Endothelial cell of umbilical vein (primary cell): ENCODE measurements around the gene AMN. TPM values are rescaled to one million over a fixed set of nuclear protein-coding genes. Genes with fewer than 3 reads are reported as not detected.

ENCODE experiments used
- BruUV-seq: library from RNA; stranded (reverse); fragments of 400-500 nt; replicated peaks from 2 replicates; lab custom pipeline; 2021; lab: Mats Ljungman, UMichigan
- CTCF ChIA-PET: fragments of 300-600, 350-600 bp; sonication (Branson Sonifier 250); formaldehyde crosslinking; loops from one replicate; lab custom pipeline; 2021; ENCODE audit warnings: antibody characterized with exemption, inconsistent platforms; lab: Charles Lee
- POLR2A ChIA-PET: fragments of 300-600, 350-600 bp; sonication (Branson Sonifier 250); formaldehyde crosslinking; loops from one replicate; lab custom pipeline; 2021; ENCODE audit warnings: antibody characterized with exemption, inconsistent platforms; lab: Charles Lee
- DNase-seq: peaks from one replicate; pipeline ENCODE4 v3.0.0-alpha.2; 2011; ENCODE audit warnings: low read depth, low spot score
- FAIRE-seq: peaks from 2 replicates; lab custom pipeline; 2011; peaks lifted over from hg19 to GRCh38; lab: Jason Lieb, UNC
- H2AFZ ChIP-seq: 2 replicates; pipeline ENCODE4 v1.6.0; 2012; ENCODE audit warnings: low read depth, low read length, control low read depth, inconsistent platforms
- H3K27ac ChIP-seq: 2 replicates; pipeline ENCODE4 v1.5.1; 2011; ENCODE audit warnings: low read depth, mild to moderate bottlenecking, control low read depth, low read length, moderate library complexity; ENCODE audit not compliant: insufficient read depth
- H3K27me3 ChIP-seq, 2 experiments: 2 replicates each; pipeline versions ENCODE4 v1.6.0 to v1.6.1; 2011; ENCODE audit warnings: low read length in 2 of 2, mixed read lengths in 1 of 2; ENCODE audit not compliant: control insufficient read depth in 2 of 2, insufficient read depth in 2 of 2
- H3K36me3 ChIP-seq, 2 experiments: 2 replicates in 1 of 2; 3 replicates in 1 of 2; pipeline ENCODE4 v1.5.1; 2011; ENCODE audit warnings: low read length in 2 of 2, mild to moderate bottlenecking in 1 of 2, moderate library complexity in 1 of 2; ENCODE audit not compliant: control insufficient read depth in 2 of 2, insufficient read depth in 2 of 2; ENCODE audit errors: extremely low read depth in 1 of 2
- H3K4me1 ChIP-seq: 3 replicates; pipeline ENCODE4 v1.5.1; 2011; ENCODE audit warnings: mild to moderate bottlenecking, low read length; ENCODE audit not compliant: control insufficient read depth, insufficient read depth; ENCODE audit errors: extremely low read depth
- H3K4me2 ChIP-seq: 2 replicates; pipeline ENCODE4 v1.6.1; 2011; ENCODE audit warnings: low read length, control low read depth, mixed read lengths; ENCODE audit not compliant: insufficient read depth
- H3K4me3 ChIP-seq, 3 experiments: fragments of 200-600 bp in 1 of 3; sonication (generic), shearing (Covaris generic) in 1 of 3; replicated peaks in 1 of 3; 2 replicates each; pipeline ENCODE4 v1.5.1; 2011 to 2016; ENCODE audit warnings: control low read depth in 3 of 3, low read length in 3 of 3, mild to moderate bottlenecking in 2 of 3, inconsistent platforms in 1 of 3, low read depth in 1 of 3, moderate library complexity in 1 of 3; ENCODE audit not compliant: insufficient read depth in 1 of 3
- H3K79me2 ChIP-seq: 2 replicates; pipeline ENCODE4 v1.6.0; 2012; ENCODE audit warnings: low read length, inconsistent platforms; ENCODE audit not compliant: control insufficient read depth, insufficient read depth
- H3K9ac ChIP-seq: replicated peaks from 2 replicates; pipeline ENCODE3; 2011; ENCODE audit warnings: low read length, control low read depth; ENCODE audit not compliant: insufficient read depth; ENCODE audit errors: extremely low read depth
- H3K9me1 ChIP-seq: replicated peaks from 3 replicates; pipeline ENCODE4 v1.6.0; 2011; ENCODE audit warnings: mild to moderate bottlenecking, low read length; ENCODE audit not compliant: control insufficient read depth, insufficient read depth; ENCODE audit errors: extremely low read depth
- H3K9me3 ChIP-seq: replicated peaks from 2 replicates; pipeline ENCODE4 v1.5.1; 2012; ENCODE audit warnings: low read length, inconsistent platforms; ENCODE audit not compliant: control insufficient read depth, insufficient read depth
- H4K20me1 ChIP-seq: replicated peaks from 2 replicates; pipeline ENCODE3; 2011; ENCODE audit warnings: mild to moderate bottlenecking, low read length; ENCODE audit not compliant: control insufficient read depth, insufficient read depth; ENCODE audit errors: extremely low read depth
- EZH2 ChIP-seq: IDR thresholded peaks from 2 replicates; pipeline ENCODE4 v1.6.1; 2012; ENCODE audit warnings: borderline replicate concordance, low read depth, mild to moderate bottlenecking, moderate library complexity, low read length, inconsistent platforms; ENCODE audit not compliant: severe bottlenecking
- FOS ChIP-seq: IDR thresholded peaks from 2 replicates; pipeline ENCODE4 v1.6.1; 2011; ENCODE audit warnings: mild to moderate bottlenecking, low read length, moderate library complexity, borderline replicate concordance; ENCODE audit not compliant: insufficient read depth
- GATA2 ChIP-seq: IDR thresholded peaks from 2 replicates; pipeline ENCODE4 v1.7.0; 2011; ENCODE audit warnings: low read depth, mild to moderate bottlenecking, moderate library complexity, mixed read lengths, low read length; ENCODE audit not compliant: insufficient read length, insufficient read depth
- JUN ChIP-seq: IDR thresholded peaks from 2 replicates; pipeline ENCODE4 v1.6.1; 2011; ENCODE audit warnings: borderline replicate concordance, low read depth; ENCODE audit not compliant: insufficient read length, insufficient read depth
- MYC ChIP-seq: IDR thresholded peaks from one replicate; pipeline ENCODE4 v1.6.1; 2011; ENCODE audit warnings: mild to moderate bottlenecking, low read depth, low read length
- POLR2A ChIP-seq: IDR thresholded peaks from 2 replicates; pipeline ENCODE4 v1.6.1; 2012; ENCODE audit warnings: low read depth, mild to moderate bottlenecking, control low read depth, low read length
- POLR2AphosphoS5 ChIP-seq: IDR thresholded peaks from 2 replicates; pipeline ENCODE4 v1.6.1; 2012; ENCODE audit warnings: low read depth, mild to moderate bottlenecking, control low read depth, low read length, moderate library complexity; ENCODE audit not compliant: insufficient read depth
- dilution Hi-C: fragments of 300-500 bp; cut with MboI; formaldehyde crosslinking; loops from one replicate; pipeline ENCODE4 v1.15.0; 2019; ENCODE audit warnings: low sequenced_read_pairs; ENCODE audit not compliant: extremely low pct_ligation_motif_present
- intact Hi-C: fragments of 100-400 bp; cut with micrococcal nuclease; formaldehyde crosslinking; loops from one replicate; pipeline ENCODE4 v1.10.0; 2022
- polyA plus RNA-seq, 4 experiments: library from polyadenylated mRNA; depleted of rRNA in 3 of 4; stranded (reverse) in 3 of 4; unstranded in 1 of 4; fragments of >200 nt; gene quantifications; 2 replicates each; pipeline versions ENCODE4 v1.2.1 to v1.2.3, GENCODE V29; 2011 to 2012; ENCODE audit warnings: missing spikeins in 1 of 4
- total RNA-seq: library from RNA; stranded (reverse); gene quantifications from 2 replicates; pipeline ENCODE4 v1.2.3, GENCODE V29; 2021
- TF ChIP-seq, protein P1 (sequence below): IDR thresholded peaks from 2 replicates; pipeline ENCODE4 v1.6.1; 2011; ENCODE audit not compliant: insufficient read depth, insufficient read length
- TF ChIP-seq, protein P2 (sequence below), 2 donors: IDR thresholded peaks; 1 replicate in 1 of 2; 2 replicates in 1 of 2; pipeline ENCODE4 v1.5.1; 2011; ENCODE audit warnings: low read length in 2 of 2, mild to moderate bottlenecking in 2 of 2, moderate library complexity in 2 of 2, control low read depth in 1 of 2, inconsistent platforms in 1 of 2, low read depth in 1 of 2; ENCODE audit not compliant: insufficient read depth in 1 of 2; ENCODE audit errors: extremely low read depth in 1 of 2

Gene AMN
- total and polyA plus RNA-seq, 2 donors (not counting 3 experiments of a cell fraction or from before 2014, with no cell fraction given), result 0.03 TPM; not detected in 1

DNA sequence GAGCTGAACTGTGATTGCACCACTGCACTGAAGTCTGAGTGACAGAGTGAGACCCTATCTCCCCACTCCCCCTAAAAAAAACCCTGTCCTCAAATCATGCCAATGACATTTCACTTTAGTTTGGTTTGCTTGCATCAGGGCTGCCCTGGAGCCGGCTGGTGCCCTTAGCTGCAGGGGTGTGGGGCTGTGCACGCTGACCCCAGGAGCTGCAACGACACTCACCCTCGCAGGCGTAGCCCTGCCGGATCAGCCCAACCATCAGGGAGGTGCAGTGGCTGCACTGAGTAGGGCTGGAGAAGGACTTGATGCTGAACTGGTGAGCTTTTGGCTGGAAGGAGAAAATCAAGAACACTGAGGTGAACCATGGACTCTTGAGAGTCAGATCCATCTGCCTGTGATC is 29.8 kb downstream of the AMN start:
- H3K9me3 ChIP-seq, result no peaks in the 10 kb centered on the region
- H3K27ac ChIP-seq, result no peak overlapping the region
- POLR2A ChIA-PET, result no interaction called here
- TF ChIP-seq GATA2 (no peak), FOS (no peak), POLR2AphosphoS5 (no peak), POLR2A (no peak), JUN (no peak), MYC (no peak), EZH2 (no peak)
- TF ChIP-seq, protein P1, sequence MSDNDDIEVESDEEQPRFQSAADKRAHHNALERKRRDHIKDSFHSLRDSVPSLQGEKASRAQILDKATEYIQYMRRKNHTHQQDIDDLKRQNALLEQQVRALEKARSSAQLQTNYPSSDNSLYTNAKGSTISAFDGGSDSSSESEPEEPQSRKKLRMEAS, result no peak
- TF ChIP-seq, protein P2, sequence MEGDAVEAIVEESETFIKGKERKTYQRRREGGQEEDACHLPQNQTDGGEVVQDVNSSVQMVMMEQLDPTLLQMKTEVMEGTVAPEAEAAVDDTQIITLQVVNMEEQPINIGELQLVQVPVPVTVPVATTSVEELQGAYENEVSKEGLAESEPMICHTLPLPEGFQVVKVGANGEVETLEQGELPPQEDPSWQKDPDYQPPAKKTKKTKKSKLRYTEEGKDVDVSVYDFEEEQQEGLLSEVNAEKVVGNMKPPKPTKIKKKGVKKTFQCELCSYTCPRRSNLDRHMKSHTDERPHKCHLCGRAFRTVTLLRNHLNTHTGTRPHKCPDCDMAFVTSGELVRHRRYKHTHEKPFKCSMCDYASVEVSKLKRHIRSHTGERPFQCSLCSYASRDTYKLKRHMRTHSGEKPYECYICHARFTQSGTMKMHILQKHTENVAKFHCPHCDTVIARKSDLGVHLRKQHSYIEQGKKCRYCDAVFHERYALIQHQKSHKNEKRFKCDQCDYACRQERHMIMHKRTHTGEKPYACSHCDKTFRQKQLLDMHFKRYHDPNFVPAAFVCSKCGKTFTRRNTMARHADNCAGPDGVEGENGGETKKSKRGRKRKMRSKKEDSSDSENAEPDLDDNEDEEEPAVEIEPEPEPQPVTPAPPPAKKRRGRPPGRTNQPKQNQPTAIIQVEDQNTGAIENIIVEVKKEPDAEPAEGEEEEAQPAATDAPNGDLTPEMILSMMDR (IDR thresholded peaks at IDR 0.05; ENCODE audit: extremely low read depth in 1 of 2, insufficient read depth in 1 of 2, low read depth in 1 of 2, low read length in 2 of 2), result no peak
- H3K4me3 ChIP-seq, result no peak overlapping the region
- H3K4me1 ChIP-seq, result no peaks in the 10 kb centered on the region
- FAIRE-seq (no peak), DNase-seq (no peak)
- H2AFZ ChIP-seq, result no peak overlapping the region
- H3K27me3 ChIP-seq, result no peaks in the 10 kb centered on the region
- BruUV-seq, result no TSS peak
- H3K9ac ChIP-seq, result no peak overlapping the region
- H3K36me3 ChIP-seq, result peaks cover 29 to 60% of the 10 kb centered on the region in 2 experiments
- intact Hi-C loops (no loop called here), dilution Hi-C loops (no loop called here)
- H3K4me2 ChIP-seq, result no peak overlapping the region
- CTCF ChIA-PET, result no interaction called here
- no peaks in the 10 kb centered on the region for H3K79me2 ChIP-seq
- H3K9me1 ChIP-seq, result no peaks in the 10 kb centered on the region
- no peaks in the 10 kb centered on the region for H4K20me1 ChIP-seq
